SKM-1 (cell line): ENCODE results near the gene KLHDC3.
A peak's percentile ranks its signal among the peaks of the same experiment; 100 is the strongest.
"Not testable (repeated sequence)": the region's sequence is repeated elsewhere in the genome, so short reads cannot be mapped to it uniquely, and the experiment has no call there.

ENCODE experiments used
- DNase-seq: peaks from one replicate; lab custom pipeline; 2025; ENCODE audit not compliant: unreplicated experiment; lab: John Stamatoyannopoulos, UW

The KLHDC3 gene

GRCh38 chr6:43026365-43026764, 12.3 kb downstream of the KLHDC3 start:
- no peak for DNase-seq

- DNase-seq: no peak
These were observed 15.1 kb downstream of the KLHDC3 start for GRCh38 chr6:43029120-43029519.

DNA sequence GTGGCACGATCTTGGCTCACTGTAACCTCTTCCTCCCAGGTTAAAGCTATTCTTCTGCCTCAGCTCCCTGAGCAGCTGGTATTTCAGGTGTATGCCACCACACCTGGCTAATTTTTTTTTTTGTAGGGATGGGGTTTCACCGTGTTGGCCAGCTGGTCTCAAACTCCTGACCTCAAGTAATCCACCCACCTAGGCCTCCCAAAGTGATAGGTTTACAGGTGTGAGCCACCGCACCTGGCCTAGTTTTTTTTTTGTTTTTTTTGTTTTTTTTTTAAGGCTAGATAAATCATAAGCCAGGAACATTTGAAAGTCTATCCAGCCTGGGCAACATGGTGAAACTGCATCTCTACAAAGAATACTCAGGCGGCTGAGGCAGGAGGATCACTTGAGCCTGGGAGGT, 18.3 kb downstream of the KLHDC3 start:
- DNase-seq: no peak

GRCh38 chr6:43033496-43034189, 19.6 kb downstream of the KLHDC3 start:
- DNase-seq: no peak

- DNase-seq: no peak
These were observed 20.1 kb downstream of the KLHDC3 start for GRCh38 chr6:43034190-43034525.

GRCh38 chr6:43035495-43036194, 21.6 kb downstream of the KLHDC3 start:
- DNase-seq: no peak

GRCh38 chr6:43036712-43037111, 22.7 kb downstream of the KLHDC3 start:
- DNase-seq: no peak

DNA sequence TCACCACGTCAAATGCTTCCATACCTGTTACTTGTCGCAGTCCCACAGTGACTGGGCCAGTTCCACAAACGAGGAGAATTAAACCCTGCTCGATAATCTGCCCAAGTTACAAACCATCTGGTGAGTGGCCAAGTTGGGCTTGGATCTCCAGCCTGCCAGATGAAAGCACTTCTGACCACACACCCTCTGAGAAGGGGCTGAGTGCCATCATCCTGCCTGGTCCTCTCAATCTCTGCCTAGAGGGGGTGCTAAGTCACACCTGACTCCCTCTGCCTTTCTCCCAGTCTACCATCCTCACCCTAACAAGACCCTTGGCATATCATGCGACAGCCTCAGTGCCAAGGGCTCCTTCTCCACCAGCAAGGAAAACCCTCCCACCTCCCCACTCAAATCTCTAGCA, 23.1 kb downstream of the KLHDC3 start:
- no peak for DNase-seq

DNA sequence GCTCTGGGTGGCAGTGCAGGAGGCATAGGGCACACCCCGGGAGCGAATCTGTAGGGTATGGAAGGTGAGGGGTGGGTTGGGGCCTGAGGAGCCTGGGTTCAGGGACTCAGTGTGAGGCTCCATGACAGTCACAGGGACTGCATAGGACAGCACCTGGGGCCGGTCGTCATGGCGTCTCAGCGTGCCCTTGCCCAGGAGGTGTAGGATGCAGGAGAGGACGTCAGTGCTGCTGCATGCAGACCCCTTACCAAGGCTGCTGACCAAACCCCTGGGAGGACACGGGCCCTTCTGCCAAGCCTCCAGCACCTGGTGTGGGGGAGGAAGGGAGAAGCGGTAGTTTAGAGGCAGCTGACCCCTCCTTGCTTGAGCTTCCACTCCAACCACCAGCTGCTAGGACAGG, 23.7 kb downstream of the KLHDC3 start:
- DNase-seq: no peak

DNA sequence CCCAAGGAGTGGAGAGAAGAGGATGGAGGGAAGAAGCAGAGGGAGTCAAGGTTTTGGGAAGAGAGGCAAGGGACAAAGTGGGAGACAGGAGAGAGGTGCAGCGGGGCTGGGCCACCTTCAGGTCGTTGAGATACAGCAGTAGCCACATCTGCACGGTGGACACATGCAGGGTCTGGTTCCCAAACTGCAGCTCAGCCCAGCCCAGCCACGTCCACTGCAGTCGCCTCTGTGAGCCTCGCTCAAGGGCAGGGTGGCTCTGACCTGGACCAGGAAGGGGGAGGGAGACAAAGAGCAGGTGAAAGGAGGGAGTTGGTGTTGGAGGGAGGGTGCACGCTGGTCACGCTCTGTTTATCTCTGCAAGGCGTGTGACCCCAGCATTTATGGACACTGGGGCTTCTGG, 24.7 kb downstream of the KLHDC3 start:
- DNase-seq: no peak

GRCh38 chr6:43040542-43041257, 26.7 kb downstream of the KLHDC3 start:
- no peak for DNase-seq

DNA sequence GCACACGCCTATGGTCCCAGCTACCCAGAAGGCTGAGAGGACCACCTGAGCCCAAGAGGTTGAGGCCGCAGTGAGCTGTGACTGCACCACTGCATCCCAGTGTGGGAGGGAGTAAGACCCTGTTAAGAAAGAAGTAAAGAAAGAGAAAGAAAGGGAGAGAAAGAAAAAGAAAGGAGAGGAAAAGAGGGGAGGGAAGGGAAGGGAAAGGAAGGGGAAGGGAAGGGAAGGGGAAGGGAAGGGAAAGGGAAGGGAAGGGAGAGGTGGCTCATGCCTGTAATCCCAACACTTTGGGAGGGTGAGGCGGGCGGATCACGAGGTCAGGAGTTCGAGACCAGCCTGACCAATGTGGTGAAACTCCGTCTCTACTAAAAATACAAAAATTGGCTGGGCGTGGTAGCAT, 27.4 kb downstream of the KLHDC3 start:
- DNase-seq: not testable (repeated sequence)

DNA sequence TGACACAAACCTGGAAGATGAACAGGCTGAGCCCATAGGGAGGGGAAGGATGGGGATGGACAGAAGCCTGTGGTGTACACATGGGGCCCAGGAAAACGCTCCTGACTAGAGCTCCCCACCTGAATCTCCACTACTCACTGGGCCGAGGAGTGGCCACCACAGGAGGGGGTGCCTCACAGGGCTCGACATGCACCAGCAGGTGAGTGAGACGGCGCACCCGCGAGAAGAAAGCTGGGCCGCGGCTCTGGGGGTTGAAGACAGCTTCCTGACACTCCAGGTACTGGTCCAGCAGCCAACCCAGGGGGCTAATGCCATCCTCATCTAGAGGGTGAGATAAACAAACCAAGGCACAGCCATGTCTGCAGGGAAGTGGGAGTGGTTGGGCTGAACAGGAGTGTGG, 29.3 kb downstream of the KLHDC3 start:
- no peak for DNase-seq

DNA sequence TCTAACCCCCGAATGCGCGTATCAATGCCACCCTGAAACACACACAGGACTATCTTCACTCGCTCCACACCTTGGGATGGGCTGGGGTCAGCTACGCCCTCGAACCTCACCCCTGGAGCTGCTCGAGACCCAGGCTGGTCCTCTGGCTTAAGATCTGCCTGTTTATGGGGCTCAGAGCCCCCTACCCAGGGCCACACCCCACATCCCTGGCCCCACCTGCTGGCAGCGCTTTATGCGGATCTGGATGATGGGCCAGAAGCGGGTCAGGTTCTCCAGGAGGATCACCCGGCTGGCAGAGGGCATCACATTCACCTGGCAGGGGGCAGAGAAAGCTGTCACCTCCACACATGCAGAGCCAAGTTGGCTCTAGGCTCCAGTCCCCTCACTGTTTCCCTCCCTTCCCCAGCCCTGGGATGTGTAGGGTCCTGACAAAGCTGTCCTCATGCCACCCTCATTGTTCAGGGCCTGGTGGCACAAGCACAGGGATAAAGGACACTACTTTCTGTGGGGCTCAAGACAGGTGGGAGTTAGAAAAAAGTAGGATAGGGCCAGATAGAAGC, 31.4 kb downstream of the KLHDC3 start:
- no peak for DNase-seq

DNA sequence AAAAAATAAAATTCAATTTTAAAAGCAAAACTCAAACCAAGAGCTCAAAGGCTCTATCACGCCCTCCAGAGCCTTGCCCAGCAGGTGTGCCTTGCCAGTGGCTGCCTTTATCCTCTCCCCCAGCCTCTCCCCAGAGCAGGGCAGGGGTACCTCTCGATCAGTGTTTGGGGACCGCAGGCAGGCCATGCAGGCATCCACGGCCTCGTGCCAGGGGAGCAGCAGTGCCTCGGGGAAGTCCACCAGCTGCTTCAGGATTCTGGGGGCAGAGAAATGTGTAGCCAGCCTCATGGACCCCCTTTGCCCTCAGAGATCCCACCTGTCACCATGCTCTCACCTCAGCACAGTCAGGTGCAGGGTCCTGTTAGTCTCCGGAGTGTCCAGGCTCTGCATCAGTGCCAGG, 33.9 kb downstream of the KLHDC3 start:
- no peak for DNase-seq

GRCh38 chr6:43050981-43051380, 36.9 kb downstream of the KLHDC3 start:
- no peak for DNase-seq

DNA sequence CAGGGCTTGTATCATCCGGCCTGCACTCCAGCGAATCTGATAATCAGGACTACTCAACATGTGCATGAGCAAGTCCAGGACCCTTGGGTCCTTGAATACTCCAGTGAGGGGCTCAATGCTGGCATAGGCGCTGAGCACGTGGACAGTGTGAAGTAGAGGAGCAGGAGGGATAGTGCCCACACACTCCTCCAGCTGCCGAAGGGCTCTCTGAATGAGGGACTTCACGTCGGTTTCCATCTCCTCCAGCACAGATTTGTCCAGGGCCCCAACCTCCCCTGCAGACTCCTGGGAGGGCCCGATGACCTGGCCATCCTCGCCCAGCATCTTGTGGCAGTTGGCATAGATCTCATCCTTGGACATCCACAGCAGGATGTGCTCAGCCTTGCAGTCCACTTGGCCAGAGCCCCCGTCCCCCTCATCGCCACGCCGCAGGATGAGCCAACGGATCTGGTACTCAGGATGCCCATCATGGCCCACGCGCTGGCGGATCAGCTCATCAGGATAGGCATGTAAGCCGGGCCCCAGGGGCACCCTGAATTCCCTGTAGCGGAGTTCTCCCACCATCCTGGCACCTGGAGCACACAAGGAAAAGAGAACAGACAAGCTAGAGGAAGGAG, 38.3 kb downstream of the KLHDC3 start:
- DNase-seq: no peak

GRCh38 chr6:43052842-43053544, 38.9 kb downstream of the KLHDC3 start:
- no peak for DNase-seq

DNA sequence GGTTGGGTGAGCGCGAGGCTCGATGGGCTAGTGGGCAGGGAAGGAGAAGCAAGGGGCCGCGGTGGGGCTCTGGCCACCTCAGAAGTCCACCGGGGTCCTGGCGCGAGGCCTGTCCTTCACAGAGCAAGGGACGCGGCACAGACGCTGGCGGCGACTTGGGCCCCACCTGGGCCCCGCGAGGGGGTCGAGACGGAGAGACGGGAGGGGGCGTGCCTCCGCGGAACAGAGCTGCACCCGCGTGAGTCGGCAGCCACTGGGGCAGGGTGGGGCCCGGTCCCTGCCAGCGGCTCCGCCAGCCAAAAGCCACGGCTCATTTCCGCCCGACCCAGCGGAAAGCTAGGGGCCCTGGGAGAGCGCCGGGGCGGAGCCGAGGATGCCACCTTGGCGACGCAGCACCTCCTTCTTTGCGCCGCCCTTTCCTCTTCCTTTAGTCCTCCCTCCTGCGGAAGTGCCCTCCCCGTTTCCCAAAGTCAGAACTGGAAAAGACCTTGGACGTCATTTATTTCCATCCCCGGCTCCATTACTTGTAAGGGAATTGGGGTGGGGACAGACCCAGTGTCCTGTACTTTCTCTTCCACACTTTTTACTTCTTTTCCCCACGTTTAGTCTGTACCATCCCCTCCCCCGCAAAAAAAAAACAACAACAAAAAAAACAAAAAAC, 39.6 kb downstream of the KLHDC3 start, which contains the start of gene CUL7:
TSS of gene CUL7 (minus strand) at position 307 of the 661 bp plus-strand sequence. CDS start 1,063 bp downstream, outside the sequence.
- DNase-seq: peak; percentile 87
